Right lobe of liver (tissue), 6 donors: Measurements from ENCODE around the gene SSBP2. TPM values are rescaled to one million over a fixed set of nuclear protein-coding genes. Genes with fewer than 3 reads are reported as not detected.
A peak's percentile ranks its signal among the peaks of the same experiment; 100 is the strongest.
"Not testable (repeated sequence)": the region's sequence is repeated elsewhere in the genome, so short reads cannot be mapped to it uniquely, and the experiment has no call there.

ENCODE experiments used
- ATAC-seq, 4 donors: fragments of 200-7000 bp; cut with Tn5 transposase; one replicate each; pipeline ENCODE4 v1.9.1; 2020; ENCODE audit warnings: mild to moderate bottlenecking in 4 of 4, moderate library complexity in 4 of 4
- DNase-seq, 3 donors: peaks; one replicate each; pipeline ENCODE4 v3.0.0-alpha.2; 2020
- H3K27ac ChIP-seq, 3 donors: fragments of 200-600 bp; one replicate each; pipeline ENCODE4 v1.8.0; 2022
- H3K27me3 ChIP-seq, 2 donors: fragments of 200-600 bp; one replicate each; pipeline ENCODE4 v1.8.0; 2022
- H3K36me3 ChIP-seq, 4 donors: fragments of 200-600 bp; sonication (generic) in 1 of 4; one replicate each; pipeline versions ENCODE4 v1.5.1 to v1.8.0; 2017 to 2022; ENCODE audit warnings: control low read depth in 1 of 4
- H3K4me1 ChIP-seq, 4 donors: fragments of 200-600 bp; sonication (generic) in 1 of 4; one replicate each; pipeline versions ENCODE4 v1.5.1 to v1.8.0; 2017 to 2022; ENCODE audit warnings: control low read depth in 1 of 4
- H3K4me3 ChIP-seq, 3 donors: fragments of 200-600 bp; one replicate each; pipeline ENCODE4 v1.8.0; 2022
- H3K9me3 ChIP-seq, 4 donors: fragments of 200-600 bp; sonication (generic) in 1 of 4; one replicate each; pipeline versions ENCODE4 v1.5.1 to v1.8.0; 2017 to 2022; ENCODE audit warnings: control low read depth in 1 of 4
- POLR2A ChIP-seq: fragments of 450-650 bp; IDR thresholded peaks from one replicate; pipeline ENCODE4 v1.6.1; 2017; ENCODE audit warnings: antibody characterized with exemption, mild to moderate bottlenecking
- WGBS: methylation state at CpG from one replicate; pipeline ENCODE4 v1.1.6; 2018; ENCODE audit warnings: low coverage, low lambda C conversion rate; ENCODE audit not compliant: insufficient coverage; ENCODE audit errors: missing lambda C conversion rate; 5-methylcytosine and 5-hydroxymethylcytosine counted together
- intact Hi-C, 2 donors: fragments of 100-400 bp; cut with DNase I; formaldehyde crosslinking; loops; one replicate each; pipeline versions ENCODE4 v1.11.2 to v1.14.1; 2022
- total RNA-seq, 6 experiments: library from RNA; depleted of rRNA in 2 of 6; stranded (reverse); fragments of >200 nt in 2 of 6; fragmentation: NEBNext Ultra II Directional in 3 of 6; extraction: Animal tissue kit (Norgen Biotek cat#: 25700) in 3 of 6; gene quantifications; one replicate each; pipeline versions ENCODE4 v1.1.0 to v1.2.4, GENCODE V29; 2016 to 2023
- TF ChIP-seq, protein P1 (sequence below), 4 donors: fragments of 200-600 bp in 3 of 4; fragments of 450-650 bp in 1 of 4; IDR thresholded peaks; one replicate each; pipeline versions ENCODE4 v1.5.1 to v1.8.0; 2016 to 2022; ENCODE audit warnings: antibody characterized with exemption in 4 of 4, mild to moderate bottlenecking in 2 of 4
- donor health status: DM: no; HTN: yes; CAD: no.
- donor health status: DM: no; HTN: no; CAD: no.
- donor health status: DM: no; HTN: no; CAD: no.
- donor health status: DM: no; HTN: yes; CAD: no.
- donor health status: DM: no; HTN: yes; CAD: no.

The SSBP2 gene
- total RNA-seq, 6 experiments from 2014 or later, result 2.0 to 4.8 (median 3.7) TPM

DNA sequence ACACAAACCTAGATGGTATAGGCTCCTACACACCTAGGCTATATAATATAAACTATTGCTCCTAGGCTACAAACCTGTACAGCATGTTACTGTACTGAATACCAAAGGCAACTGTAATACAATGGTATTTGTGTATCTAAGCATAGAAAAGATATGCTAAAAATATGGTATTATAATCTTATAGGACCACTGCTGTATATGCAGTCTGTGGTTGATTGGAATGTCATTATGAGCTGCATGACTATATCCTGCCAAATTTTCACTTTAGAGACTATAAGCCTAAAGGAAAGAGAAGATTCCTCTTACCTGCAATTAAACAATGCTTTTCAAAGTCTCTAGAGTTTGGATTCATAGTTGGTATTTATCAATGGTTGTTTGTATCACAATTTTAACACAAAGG is 332.3 kb downstream of the SSBP2 start:
- TF ChIP-seq POLR2A, result no peak
- TF ChIP-seq, protein P1, sequence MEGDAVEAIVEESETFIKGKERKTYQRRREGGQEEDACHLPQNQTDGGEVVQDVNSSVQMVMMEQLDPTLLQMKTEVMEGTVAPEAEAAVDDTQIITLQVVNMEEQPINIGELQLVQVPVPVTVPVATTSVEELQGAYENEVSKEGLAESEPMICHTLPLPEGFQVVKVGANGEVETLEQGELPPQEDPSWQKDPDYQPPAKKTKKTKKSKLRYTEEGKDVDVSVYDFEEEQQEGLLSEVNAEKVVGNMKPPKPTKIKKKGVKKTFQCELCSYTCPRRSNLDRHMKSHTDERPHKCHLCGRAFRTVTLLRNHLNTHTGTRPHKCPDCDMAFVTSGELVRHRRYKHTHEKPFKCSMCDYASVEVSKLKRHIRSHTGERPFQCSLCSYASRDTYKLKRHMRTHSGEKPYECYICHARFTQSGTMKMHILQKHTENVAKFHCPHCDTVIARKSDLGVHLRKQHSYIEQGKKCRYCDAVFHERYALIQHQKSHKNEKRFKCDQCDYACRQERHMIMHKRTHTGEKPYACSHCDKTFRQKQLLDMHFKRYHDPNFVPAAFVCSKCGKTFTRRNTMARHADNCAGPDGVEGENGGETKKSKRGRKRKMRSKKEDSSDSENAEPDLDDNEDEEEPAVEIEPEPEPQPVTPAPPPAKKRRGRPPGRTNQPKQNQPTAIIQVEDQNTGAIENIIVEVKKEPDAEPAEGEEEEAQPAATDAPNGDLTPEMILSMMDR (IDR thresholded peaks at IDR 0.05), result no peak
- Histone ChIP-seq H3K4me3 (no peak overlapping the region), H3K36me3 (no peaks in the 10 kb centered on the region), H3K27me3 (no peaks in the 10 kb centered on the region), H3K27ac (peak overlapping the region in 1 of 3 donors; percentile 9), H3K9me3 (no peaks in the 10 kb centered on the region), H3K4me1 (peaks cover 0 to 24% (median 8%) of the 10 kb centered on the region in 4 donors)
- DNase-seq, result no peak
- intact Hi-C loops, result no loop called here
- ATAC-seq, result no peak

DNA sequence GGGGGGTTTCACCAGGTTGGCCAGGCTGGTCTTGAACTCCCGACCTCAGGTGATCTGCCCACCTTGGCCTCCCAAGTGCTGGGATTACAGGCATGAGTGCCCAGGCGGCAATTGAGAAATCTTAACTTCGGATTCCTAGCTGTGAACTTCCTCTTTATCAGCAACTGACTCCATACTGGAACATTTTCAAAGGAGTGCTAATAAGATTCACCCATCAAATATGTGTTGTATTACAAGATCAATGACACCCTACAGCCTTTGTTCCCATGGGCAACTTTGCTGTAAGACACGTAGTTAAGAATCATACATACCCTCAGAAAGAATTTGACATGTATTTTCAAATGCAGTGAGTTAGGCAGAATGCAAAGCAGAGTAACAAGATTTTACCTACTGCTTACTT is 333.8 kb downstream of the SSBP2 start:
- TF ChIP-seq POLR2A, result no peak
- TF ChIP-seq, protein P1 (IDR thresholded peaks at IDR 0.05), result no peak
- H3K27me3 ChIP-seq, result no peaks in the 10 kb centered on the region
- DNase-seq (no peak), ATAC-seq (no peak)
- H3K4me3 ChIP-seq, result no peak overlapping the region
- no peaks in the 10 kb centered on the region for H3K36me3 ChIP-seq
- peaks cover 0 to 12% (median 3%) of the 10 kb centered on the region in 4 donors for H3K4me1 ChIP-seq
- 58% methylated on average over 4 of the region's 4 CpGs for WGBS
- intact Hi-C loops, result no loop called here
- no peaks in the 10 kb centered on the region for H3K9me3 ChIP-seq
- no peak overlapping the region for H3K27ac ChIP-seq

DNA sequence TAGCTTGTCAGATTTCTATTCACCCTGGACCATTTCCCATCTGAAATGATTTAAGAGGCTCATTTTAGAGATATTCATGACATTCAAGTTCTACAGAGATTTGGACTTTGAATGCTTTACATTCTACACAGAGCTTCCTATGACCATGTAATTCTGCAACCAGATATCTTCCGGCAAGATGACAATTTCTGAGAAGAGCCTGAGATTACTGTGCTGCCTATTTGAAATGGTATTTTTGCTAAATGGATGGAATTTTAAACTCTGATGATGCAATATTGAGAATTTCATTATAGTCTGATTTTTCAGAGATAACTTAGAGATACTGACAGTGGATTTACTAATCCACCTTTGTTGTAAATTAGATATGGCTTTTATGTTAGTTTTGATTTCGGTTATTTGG is 341.0 kb downstream of the SSBP2 start:
- ATAC-seq (peak; percentile 54 to 69 (median 60)), DNase-seq (no peak)
- Histone ChIP-seq H3K4me1 (peaks cover 0 to 32% (median 5%) of the 10 kb centered on the region in 4 donors), H3K27ac (peak overlapping the region; percentile 41 to 77 (median 57)), H3K36me3 (no peaks in the 10 kb centered on the region), H3K27me3 (no peaks in the 10 kb centered on the region), H3K9me3 (no peaks in the 10 kb centered on the region), H3K4me3 (peak overlapping the region; percentile 3 to 19 (median 19))
- intact Hi-C loops, result no loop called here
- WGBS, result 17% methylated on average over 2 of the region's 2 CpGs
- TF ChIP-seq, protein P1 (IDR thresholded peaks at IDR 0.05), result no peak
- TF ChIP-seq POLR2A, result no peak

DNA sequence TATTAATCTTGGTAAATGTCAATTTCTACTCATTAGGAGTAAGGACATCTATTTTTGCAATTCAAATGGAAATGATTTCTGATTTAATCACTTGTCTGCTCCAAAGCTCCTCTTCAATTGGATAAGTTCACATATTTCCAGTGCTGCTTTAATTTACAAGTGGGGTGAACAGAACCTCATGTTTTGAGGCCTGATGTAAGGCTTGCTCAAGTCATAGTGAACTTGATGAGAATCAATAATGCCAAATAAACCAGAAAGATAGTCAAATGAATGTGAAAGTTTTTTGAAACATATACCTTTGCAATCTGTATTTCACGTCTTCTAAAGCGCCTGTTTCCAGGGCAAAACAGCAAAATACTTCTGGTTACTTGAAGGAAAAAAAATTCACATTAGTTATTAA is 341.5 kb downstream of the SSBP2 start:
- peak; percentile 20 to 63 (median 49) for ATAC-seq
- DNase-seq, result no peak
- intact Hi-C loops, result no loop called here
- no peaks in the 10 kb centered on the region for H3K27me3 ChIP-seq
- WGBS, result 32% methylated on average over 2 of the region's 2 CpGs
- TF ChIP-seq, protein P1 (IDR thresholded peaks at IDR 0.05), result no peak
- TF ChIP-seq POLR2A, result no peak
- no peaks in the 10 kb centered on the region for H3K9me3 ChIP-seq
- H3K4me3 ChIP-seq, result no peak overlapping the region
- no peaks in the 10 kb centered on the region for H3K36me3 ChIP-seq
- H3K27ac ChIP-seq, result peak overlapping the region; percentile 41 to 77 (median 57)
- H3K4me1 ChIP-seq, result peaks cover 0 to 32% (median 5%) of the 10 kb centered on the region in 4 donors

DNA sequence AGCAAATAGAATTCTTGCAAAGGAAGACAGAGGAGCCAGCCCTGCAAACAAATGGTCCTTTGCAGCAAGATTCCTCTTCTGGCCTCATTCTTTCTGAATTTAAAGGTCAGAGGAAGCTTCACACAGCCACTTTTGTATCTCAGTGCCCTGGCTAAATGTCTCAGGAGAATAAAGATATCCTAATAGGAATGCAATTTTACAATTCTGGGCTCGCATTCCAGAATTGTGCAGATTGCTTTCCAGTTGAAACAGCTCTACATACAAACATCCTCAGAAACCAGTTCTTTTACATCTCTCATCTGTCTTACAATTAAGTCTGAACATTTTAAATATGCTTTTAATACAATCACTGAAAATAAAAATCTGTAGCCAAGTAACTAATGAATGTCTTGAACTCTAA is 342.4 kb downstream of the SSBP2 start:
- peak overlapping the region in 1 of 3 donors; percentile 77 for H3K27ac ChIP-seq
- no peaks in the 10 kb centered on the region for H3K36me3 ChIP-seq
- peaks cover 0 to 32% (median 5%) of the 10 kb centered on the region in 4 donors for H3K4me1 ChIP-seq
- no peaks in the 10 kb centered on the region for H3K9me3 ChIP-seq
- intact Hi-C loops, result no loop called here
- H3K27me3 ChIP-seq, result no peaks in the 10 kb centered on the region
- ATAC-seq (peak in 1 of 4 donors; percentile 4), DNase-seq (no peak)
- no peak for TF ChIP-seq POLR2A
- TF ChIP-seq, protein P1 (IDR thresholded peaks at IDR 0.05), result no peak
- no peak overlapping the region for H3K4me3 ChIP-seq
- WGBS, result 53% methylated on average over 1 of the region's 1 CpG

DNA sequence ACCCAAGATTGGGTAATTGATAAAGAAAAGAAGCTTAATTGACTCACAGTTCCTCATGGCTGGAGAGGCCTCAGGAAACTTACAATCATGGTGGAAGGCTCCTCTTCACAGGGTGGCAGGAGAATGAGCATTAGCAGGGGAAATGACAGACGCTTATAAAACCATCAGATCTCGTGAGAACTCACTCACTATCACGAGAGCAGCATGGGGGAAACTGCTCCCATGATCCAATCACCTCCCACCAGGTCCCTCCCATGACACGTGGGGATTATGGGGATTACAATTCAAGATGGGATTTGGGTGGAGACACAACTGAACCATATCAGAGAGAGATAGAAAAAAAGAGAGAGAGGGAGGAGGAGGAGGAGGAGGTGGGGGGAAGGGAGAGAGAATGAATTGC is 343.1 kb downstream of the SSBP2 start:
- H3K4me3 ChIP-seq, intact Hi-C loops, H3K36me3 ChIP-seq, H3K27ac ChIP-seq, ATAC-seq, H3K27me3 ChIP-seq, H3K9me3 ChIP-seq, DNase-seq: not testable (repeated sequence)
- H3K4me1 ChIP-seq, result peaks cover 0 to 32% (median 5%) of the 10 kb centered on the region in 4 donors
- 56% methylated on average over 4 of the region's 4 CpGs for WGBS
